OCI-LY7 (cell line): ENCODE measurements around the gene SMIM8.

Experiments used
- CTCF ChIP-seq: fragments of 200-600 bp; sonication (generic); conservative IDR thresholded peaks from 2 replicates; pipeline ENCODE4 v1.5.1; 2014; ENCODE audit warnings: mild to moderate bottlenecking, antibody characterized with exemption, low read length, moderate library complexity, mixed read lengths
- EZH2phosphoT487 ChIP-seq: fragments of 200-600 bp; sonication (generic); IDR thresholded peaks from 2 replicates; pipeline ENCODE4 v1.6.1; 2018; ENCODE audit warnings: low read depth, borderline replicate concordance, mild to moderate bottlenecking, mixed run types, antibody characterized with exemption, low read length, moderate library complexity, mixed read lengths

GRCh38 chr6:87366072-87366827 is 43.9 kb downstream of the SMIM8 start:
- TF ChIP-seq CTCF = no peak
- TF ChIP-seq EZH2phosphoT487 = no peak
